ENCODE results near the gene DUSP1. TPM values are rescaled to one million over a fixed set of nuclear protein-coding genes. Genes with fewer than 3 reads are reported as not detected.

Gene DUSP1
- total and polyA plus RNA-seq, 2 of the 13 experiments (the other 11 are each of a cell fraction or from before 2014, with no cell fraction given) = 27.1 to 55.5 TPM

GRCh38 chr5:172789687-172790495, 18.9 kb upstream of the DUSP1 start (continued):
- peak; percentile 17; the same call in 1 of the 2 replicates for TF ChIP-seq PATZ1 (CRISPR knock-in tag; IDR thresholded peaks at IDR 0.05)
- no peak for TF ChIP-seq ZNF792 (CRISPR knock-in tag; IDR thresholded peaks at IDR 0.05)
- TF ChIP-seq CBX1 (IDR thresholded peaks at IDR 0.05; ENCODE audit: low read depth) = no peak
- TF ChIP-seq ZNF572 (CRISPR knock-in tag; IDR thresholded peaks at IDR 0.05) = no peak
- TF ChIP-seq ZNF432 (CRISPR knock-in tag; IDR thresholded peaks at IDR 0.05; ENCODE audit: borderline replicate concordance) = no peak
- TF ChIP-seq ZNF777 (CRISPR knock-in tag; IDR thresholded peaks at IDR 0.05) = no peak
- TF ChIP-seq RAD21 (CRISPR knock-in tag; IDR thresholded peaks at IDR 0.05) = no peak
- no peak for TF ChIP-seq KIAA2018 (CRISPR knock-in tag; IDR thresholded peaks at IDR 0.05; ENCODE audit: borderline replicate concordance)
- no peak for TF ChIP-seq NCOA5 (CRISPR knock-in tag; IDR thresholded peaks at IDR 0.05)
- no peak for TF ChIP-seq LCORL (IDR thresholded peaks at IDR 0.05)
- peak; percentile 50 for TF ChIP-seq LCORL (CRISPR knock-in tag; IDR thresholded peaks at IDR 0.05)
- TF ChIP-seq BHLHE40 (IDR thresholded peaks at IDR 0.05; ENCODE audit: low read length) = peak; percentile 71
- peak; percentile 6; the same call in 1 of the 2 replicates for TF ChIP-seq ARID4A (CRISPR knock-in tag; IDR thresholded peaks at IDR 0.05; ENCODE audit: borderline replicate concordance)
- TF ChIP-seq ZSCAN30 (CRISPR knock-in tag; IDR thresholded peaks at IDR 0.05) = no peak
